Epithelial cell of proximal tubule (primary cell): ENCODE results near the gene RXRA. TPM values are rescaled to one million over a fixed set of nuclear protein-coding genes. Genes with fewer than 3 reads are reported as not detected.

Source experiments
- DNase-seq: peaks from one replicate; pipeline ENCODE4 v3.0.0-alpha.2; 2011; ENCODE audit warnings: low read depth
- H3K4me3 ChIP-seq: 2 replicates; pipeline ENCODE4 v1.5.1; 2011; ENCODE audit warnings: low read depth, mild to moderate bottlenecking, low read length
- total RNA-seq: library from RNA; depleted of rRNA; stranded (reverse); fragments of >200 nt; gene quantifications from 2 replicates; pipeline ENCODE4 v1.2.3, GENCODE V29; 2015
- TF ChIP-seq, protein P1 (sequence below): conservative IDR thresholded peaks from 2 replicates; pipeline ENCODE4 v1.5.1; 2012; ENCODE audit warnings: low read depth, mild to moderate bottlenecking, low read length

Gene RXRA
- total RNA-seq, 1 donor from 2014 or later = 8.4 TPM

- TF ChIP-seq, protein P1, sequence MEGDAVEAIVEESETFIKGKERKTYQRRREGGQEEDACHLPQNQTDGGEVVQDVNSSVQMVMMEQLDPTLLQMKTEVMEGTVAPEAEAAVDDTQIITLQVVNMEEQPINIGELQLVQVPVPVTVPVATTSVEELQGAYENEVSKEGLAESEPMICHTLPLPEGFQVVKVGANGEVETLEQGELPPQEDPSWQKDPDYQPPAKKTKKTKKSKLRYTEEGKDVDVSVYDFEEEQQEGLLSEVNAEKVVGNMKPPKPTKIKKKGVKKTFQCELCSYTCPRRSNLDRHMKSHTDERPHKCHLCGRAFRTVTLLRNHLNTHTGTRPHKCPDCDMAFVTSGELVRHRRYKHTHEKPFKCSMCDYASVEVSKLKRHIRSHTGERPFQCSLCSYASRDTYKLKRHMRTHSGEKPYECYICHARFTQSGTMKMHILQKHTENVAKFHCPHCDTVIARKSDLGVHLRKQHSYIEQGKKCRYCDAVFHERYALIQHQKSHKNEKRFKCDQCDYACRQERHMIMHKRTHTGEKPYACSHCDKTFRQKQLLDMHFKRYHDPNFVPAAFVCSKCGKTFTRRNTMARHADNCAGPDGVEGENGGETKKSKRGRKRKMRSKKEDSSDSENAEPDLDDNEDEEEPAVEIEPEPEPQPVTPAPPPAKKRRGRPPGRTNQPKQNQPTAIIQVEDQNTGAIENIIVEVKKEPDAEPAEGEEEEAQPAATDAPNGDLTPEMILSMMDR = no peak
- no peak for DNase-seq
These were observed 159.4 kb downstream of the RXRA start for GRCh38 chr9:134485653-134486052.

GRCh38 chr9:134486143-134486591 lies 159.9 kb downstream of the RXRA start:
- TF ChIP-seq, protein P1 = no peak
- DNase-seq = no peak
- no peak overlapping the region for H3K4me3 ChIP-seq

More at GRCh38 chr9:134485653-134486052, 159.4 kb downstream of the RXRA start:
- H3K4me3 ChIP-seq = no peak overlapping the region

DNA sequence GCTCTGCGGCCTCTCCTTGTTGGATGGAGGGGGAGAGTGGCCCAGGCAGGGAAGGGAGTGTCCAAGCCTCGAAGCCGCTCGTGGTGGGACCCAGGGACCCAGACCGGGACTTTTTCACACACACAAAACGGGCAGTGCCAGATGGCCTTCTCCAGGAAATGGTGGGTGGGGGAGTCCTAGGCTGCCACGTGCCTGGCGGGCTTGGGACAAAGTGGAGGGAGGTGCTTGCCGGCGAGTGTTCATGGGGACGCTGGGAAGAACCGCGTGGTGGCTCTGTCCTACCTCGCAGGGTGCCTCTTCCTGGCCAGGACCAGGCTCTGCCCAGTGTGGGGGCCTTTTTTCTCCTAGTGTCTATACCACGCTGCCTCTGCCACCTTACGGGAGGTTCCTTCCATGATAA lies 160.3 kb downstream of the RXRA start:
- no peak overlapping the region for H3K4me3 ChIP-seq
- DNase-seq = no peak
- TF ChIP-seq, protein P1 = no peak

Other genes with a start within 250 kb of the RXRA start
- 29.1 and 47.9 TPM in 2 replicates for gene WDR5, start 190.4 kb upstream of the RXRA start, total RNA-seq
- under 0.01 TPM in 1 of 2 replicates, not detected in the other for gene RNU6ATAC, start 161.9 kb upstream of the RXRA start, total RNA-seq